Gastroesophageal sphincter (tissue), 4 donors: ENCODE results near the gene HMG20A. TPM values are rescaled to one million over a fixed set of nuclear protein-coding genes. Genes with fewer than 3 reads are reported as not detected.
"Not testable (repeated sequence)": the region's sequence is repeated elsewhere in the genome, so short reads cannot be mapped to it uniquely, and the experiment has no call there.

Source experiments
- ATAC-seq: fragments of 150-250 bp; one replicate; pipeline ENCODE4 v1.9.1; 2016; ENCODE audit warnings: mild to moderate bottlenecking, moderate library complexity
- H3K27ac ChIP-seq, 4 donors: fragments of 200-600 bp; sonication (generic) in 3 of 4; 1 replicate in 3 of 4; 2 replicates in 1 of 4; pipeline ENCODE4 v1.5.1; 2016 to 2019
- H3K27me3 ChIP-seq: fragments of 200-600 bp; sonication (generic); one replicate; pipeline ENCODE4 v1.5.1; 2019
- H3K36me3 ChIP-seq, 2 donors: fragments of 200-600 bp; sonication (generic); one replicate each; pipeline ENCODE4 v1.5.1; 2019; ENCODE audit warnings: control low read depth in 1 of 2
- H3K4me1 ChIP-seq, 3 donors: fragments of 200-600 bp; sonication (generic); 1 replicate in 2 of 3; 2 replicates in 1 of 3; pipeline ENCODE4 v1.5.1; 2016 to 2019; ENCODE audit warnings: control low read depth in 2 of 3
- H3K4me3 ChIP-seq, 2 donors: fragments of 200-600 bp; sonication (generic); one replicate each; pipeline ENCODE4 v1.5.1; 2019; ENCODE audit warnings: mild to moderate bottlenecking in 1 of 2, moderate library complexity in 1 of 2
- H3K9me3 ChIP-seq, 3 donors: fragments of 200-600 bp; sonication (generic); one replicate each; pipeline ENCODE4 v1.5.1; 2017 to 2019; ENCODE audit warnings: control low read depth in 2 of 3
- CTCF ChIP-seq, 4 experiments: fragments of 200-600 bp in 2 of 4; fragments of 450-650 bp in 2 of 4; sonication (generic) in 1 of 4; IDR thresholded peaks; one replicate each; pipeline ENCODE4 v1.5.1; 2017 to 2019; ENCODE audit warnings: antibody characterized with exemption in 4 of 4, mild to moderate bottlenecking in 2 of 4, moderate library complexity in 2 of 4
- EP300 ChIP-seq: sonication (generic); formaldehyde crosslinking; IDR thresholded peaks from one replicate; pipeline ENCODE4 v1.6.1; 2017; ENCODE audit warnings: antibody characterized with exemption, mild to moderate bottlenecking
- POLR2A ChIP-seq, 2 donors: fragments of 450-650 bp; IDR thresholded peaks; one replicate each; pipeline ENCODE4 v1.6.1; 2017; ENCODE audit warnings: antibody characterized with exemption in 2 of 2, mild to moderate bottlenecking in 2 of 2, moderate library complexity in 1 of 2
- POLR2AphosphoS5 ChIP-seq: sonication (generic); formaldehyde crosslinking; IDR thresholded peaks from one replicate; pipeline ENCODE4 v1.6.1; 2017; ENCODE audit warnings: antibody characterized with exemption
- WGBS, 2 donors: methylation state at CpG; one replicate each; pipeline ENCODE4 v1.1.5; 2018; ENCODE audit warnings: low coverage in 1 of 2; 5-methylcytosine and 5-hydroxymethylcytosine counted together
- total RNA-seq, 4 donors: library from RNA; depleted of rRNA; stranded (reverse); fragments of >200 nt; gene quantifications; one replicate each; pipeline ENCODE4 v1.1.0, GENCODE V29; 2016

The HMG20A gene
- total RNA-seq, 4 donors from 2014 or later = 23.2 to 47.9 (median 33.2) TPM

GRCh38 chr15:77409259-77410156 lies 11.2 kb upstream of the HMG20A start:
- H3K27ac ChIP-seq = no peak overlapping the region
- WGBS, 2 donors = 75 to 81% methylated on average over 4 of the region's 4 CpGs
- H3K4me1 ChIP-seq = peaks cover 0 to 27% (median 0%) of the 10 kb centered on the region in 3 donors
- no peak for ATAC-seq
- H3K9me3 ChIP-seq = no peaks in the 10 kb centered on the region
- no peak overlapping the region for H3K4me3 ChIP-seq
- no peak for TF ChIP-seq CTCF (IDR thresholded peaks at IDR 0.05)
- no peak for TF ChIP-seq EP300
- no peak for TF ChIP-seq POLR2A (IDR thresholded peaks at IDR 0.05)
- no peak for TF ChIP-seq POLR2AphosphoS5
- H3K36me3 ChIP-seq = no peaks in the 10 kb centered on the region
- H3K27me3 ChIP-seq = no peaks in the 10 kb centered on the region

GRCh38 chr15:77410157-77410500 lies 10.6 kb upstream of the HMG20A start:
- not testable (repeated sequence) for ATAC-seq, H3K27ac ChIP-seq, H3K27me3 ChIP-seq, H3K4me3 ChIP-seq, H3K36me3 ChIP-seq, H3K9me3 ChIP-seq
- WGBS, 2 donors = 90 to 93% methylated on average over 7 of the region's 7 CpGs
- peaks cover 0 to 28% (median 0%) of the 10 kb centered on the region in 3 donors for H3K4me1 ChIP-seq

GRCh38 chr15:77410701-77411618 lies 9.7 kb upstream of the HMG20A start:
- WGBS, 2 donors = 87 to 90% methylated on average over 6 to 7 of the region's 7 CpGs
- TF ChIP-seq CTCF (IDR thresholded peaks at IDR 0.05) (no peak), POLR2A (IDR thresholded peaks at IDR 0.05) (no peak)
- peaks cover 0 to 36% (median 0%) of the 10 kb centered on the region in 3 donors for H3K4me1 ChIP-seq
- no peaks in the 10 kb centered on the region for H3K9me3 ChIP-seq
- no peaks in the 10 kb centered on the region for H3K36me3 ChIP-seq
- H3K27ac ChIP-seq = no peak overlapping the region
- no peak for ATAC-seq
- H3K4me3 ChIP-seq = no peak overlapping the region
- no peaks in the 10 kb centered on the region for H3K27me3 ChIP-seq

GRCh38 chr15:77411619-77411976 lies 9.1 kb upstream of the HMG20A start:
- no peak overlapping the region for H3K4me3 ChIP-seq
- H3K36me3 ChIP-seq = no peaks in the 10 kb centered on the region
- no peak for ATAC-seq
- TF ChIP-seq EP300 = no peak
- no peak for TF ChIP-seq POLR2A (IDR thresholded peaks at IDR 0.05)
- no peak for TF ChIP-seq POLR2AphosphoS5
- no peak for TF ChIP-seq CTCF (IDR thresholded peaks at IDR 0.05)
- no peaks in the 10 kb centered on the region for H3K9me3 ChIP-seq
- 100% methylated on average over 2 to 3 of the region's 3 CpGs for WGBS, 2 donors
- no peak overlapping the region for H3K27ac ChIP-seq
- H3K27me3 ChIP-seq = no peaks in the 10 kb centered on the region
- peaks cover 0 to 43% (median 4%) of the 10 kb centered on the region in 3 donors for H3K4me1 ChIP-seq

- Histone ChIP-seq H3K9me3 (no peaks in the 10 kb centered on the region), H3K27ac (no peak overlapping the region)
- 20 to 40% methylated on average over 1 to 2 of the region's 2 CpGs for WGBS, 2 donors
Observed at GRCh38 chr15:77412972-77413698, 7.6 kb upstream of the HMG20A start.

More at GRCh38 chr15:77412972-77413698, 7.6 kb upstream of the HMG20A start:
- H3K27me3 ChIP-seq = no peaks in the 10 kb centered on the region
- no peaks in the 10 kb centered on the region for H3K36me3 ChIP-seq
- TF ChIP-seq POLR2A (IDR thresholded peaks at IDR 0.05) (no peak), POLR2AphosphoS5 (no peak), CTCF (IDR thresholded peaks at IDR 0.05) (no peak), EP300 (no peak)
- H3K4me3 ChIP-seq = no peak overlapping the region
- H3K4me1 ChIP-seq = peaks cover 0 to 58% (median 16%) of the 10 kb centered on the region in 3 donors
- ATAC-seq = no peak
